Immature natural killer cell (primary cell): Measurements from ENCODE around the gene SEPTIN8. TPM values are rescaled to one million over a fixed set of nuclear protein-coding genes. Genes with fewer than 3 reads are reported as not detected.

ENCODE experiments used
- DNase-seq, 3 donors: peaks; one replicate each; pipeline ENCODE4 v3.0.0; 2022; ENCODE audit warnings: mixed read lengths in 1 of 3
- H3K27ac Mint-ChIP-seq, 6 donors: one replicate each; pipeline ENCODE4 v1.8.0; 2020; ENCODE audit warnings: mixed read lengths in 6 of 6, mild to moderate bottlenecking in 5 of 6, inconsistent platforms in 4 of 6, moderate library complexity in 3 of 6
- H3K27me3 Mint-ChIP-seq, 3 donors: one replicate each; pipeline ENCODE4 v1.8.0; 2020 to 2021; ENCODE audit warnings: low read depth in 3 of 3, mild to moderate bottlenecking in 3 of 3, mixed read lengths in 3 of 3, moderate library complexity in 3 of 3, inconsistent platforms in 1 of 3
- H3K36me3 Mint-ChIP-seq, 3 donors: one replicate each; pipeline ENCODE4 v1.8.0; 2020; ENCODE audit warnings: mixed read lengths in 3 of 3, inconsistent platforms in 2 of 3, mild to moderate bottlenecking in 2 of 3
- H3K4me1 Mint-ChIP-seq, 2 donors: one replicate each; pipeline ENCODE4 v1.8.0; 2020; ENCODE audit warnings: inconsistent platforms in 2 of 2, mild to moderate bottlenecking in 2 of 2, mixed read lengths in 2 of 2, moderate library complexity in 1 of 2
- H3K4me3 Mint-ChIP-seq, 5 donors: one replicate each; pipeline ENCODE4 v1.8.0; 2020; ENCODE audit warnings: mild to moderate bottlenecking in 5 of 5, mixed read lengths in 5 of 5, inconsistent platforms in 3 of 5, moderate library complexity in 3 of 5
- H3K9me3 Mint-ChIP-seq, 6 donors: one replicate each; pipeline ENCODE4 v1.8.0; 2020; ENCODE audit warnings: mild to moderate bottlenecking in 6 of 6, mixed read lengths in 6 of 6, inconsistent platforms in 4 of 6, moderate library complexity in 3 of 6
- polyA plus RNA-seq, 3 donors: library from polyadenylated mRNA; unstranded; fragments of 300-500 nt; fragmentation: Illumina TruSeq; gene quantifications; one replicate each; pipeline ENCODE4 v1.2.3, GENCODE V29; 2021

Gene SEPTIN8
- polyA plus RNA-seq, 3 donors from 2014 or later: 0.79 to 1.3 (median 1.2) TPM

- Mint-ChIP-seq H3K4me1 (peaks cover 18 to 24% of the 10 kb centered on the region in 2 donors), H3K36me3 (peaks cover 0 to 8% (median 6%) of the 10 kb centered on the region in 3 donors), H3K27ac (peak within 1 kb of the TSS; percentile 77 to 91 (median 88)), H3K27me3 (peaks cover 5 to 20% (median 6%) of the 10 kb centered on the region in 3 donors), H3K4me3 (peak within 1 kb of the TSS; percentile 86 to 94 (median 91)), H3K9me3 (peaks cover 0 to 1% (median under 1%) of the 10 kb centered on the region in 6 donors)
- peak; percentile 97 to 98 (median 98) for DNase-seq
Observed at GRCh38 chr5:132736853-132737833, 39.9 kb downstream of the SEPTIN8 start, which contains the start of gene KIF3A. Gene KIF3A (minus strand): TSS chr5:132737546. CDS start chr5:132737419, 127 bp downstream.

GRCh38 chr5:132734687-132735086 lies 42.4 kb downstream of the SEPTIN8 start:
- no peak overlapping the region for H3K4me3 Mint-ChIP-seq
- H3K4me1 Mint-ChIP-seq: peaks cover 18 to 25% of the 10 kb centered on the region in 2 donors
- peaks cover 1 to 15% (median 7%) of the 10 kb centered on the region in 3 donors for H3K36me3 Mint-ChIP-seq
- DNase-seq: no peak
- peaks cover 3 to 9% (median 6%) of the 10 kb centered on the region in 3 donors for H3K27me3 Mint-ChIP-seq
- H3K27ac Mint-ChIP-seq: no peak overlapping the region
- H3K9me3 Mint-ChIP-seq: no peaks in the 10 kb centered on the region

DNA sequence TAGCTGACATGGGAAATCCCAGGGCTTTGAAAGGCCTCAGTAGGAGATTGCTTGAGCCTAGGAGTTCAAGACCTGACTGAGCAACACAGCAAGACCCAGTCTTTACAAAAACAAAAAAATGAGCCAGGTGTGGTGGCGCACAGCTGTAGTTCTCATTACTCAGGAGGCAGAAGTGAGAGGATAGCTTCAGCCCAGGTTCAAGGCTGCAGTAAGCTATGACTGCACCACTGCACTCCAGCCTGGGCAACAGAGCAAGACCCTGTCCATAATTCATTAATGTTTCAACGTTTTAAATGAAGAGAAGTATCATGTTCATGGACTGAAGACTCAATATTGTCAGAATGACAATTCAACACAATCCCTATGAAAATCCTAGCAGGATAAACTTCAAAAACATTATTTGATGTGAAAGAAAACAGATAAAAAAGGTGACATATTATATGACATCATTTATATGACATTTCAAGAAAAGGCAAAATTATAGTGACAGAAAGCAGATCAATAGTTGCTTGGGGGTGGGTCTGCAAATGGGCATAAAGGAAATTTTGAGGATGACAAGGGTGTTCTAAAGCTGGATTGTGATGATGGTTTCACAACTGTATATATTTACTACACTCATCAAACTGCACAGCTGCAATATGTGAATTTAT lies 43.4 kb downstream of the SEPTIN8 start:
- DNase-seq: no peak
- Mint-ChIP-seq H3K9me3 (no peaks in the 10 kb centered on the region), H3K4me3 (no peak overlapping the region), H3K27ac (no peak overlapping the region), H3K4me1 (peaks cover 18 to 29% of the 10 kb centered on the region in 2 donors), H3K36me3 (peaks cover 4 to 21% (median 15%) of the 10 kb centered on the region in 3 donors), H3K27me3 (peaks cover 3 to 4% (median 4%) of the 10 kb centered on the region in 3 donors)

DNA sequence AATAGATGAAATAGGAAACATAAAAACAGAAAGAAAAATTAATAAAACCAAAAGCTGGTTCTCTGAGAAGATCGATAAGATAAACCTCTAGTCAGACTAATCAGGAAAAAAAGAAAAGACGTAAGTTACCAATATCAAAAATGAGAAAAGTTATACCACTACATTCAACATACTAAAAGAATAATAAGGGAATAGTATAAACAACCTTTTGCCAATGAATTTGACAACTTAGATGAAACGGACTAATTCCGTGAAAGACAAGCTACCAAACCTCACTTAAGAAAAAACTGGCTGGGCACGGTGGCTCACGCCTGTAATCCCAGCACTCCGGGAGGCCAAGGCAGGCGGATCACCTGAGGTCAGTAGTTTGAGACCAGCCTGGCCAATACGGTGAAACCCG lies 47.1 kb downstream of the SEPTIN8 start:
- H3K27ac Mint-ChIP-seq: no peak overlapping the region
- no peak for DNase-seq
- no peak overlapping the region for H3K4me3 Mint-ChIP-seq
- H3K9me3 Mint-ChIP-seq: no peaks in the 10 kb centered on the region
- H3K27me3 Mint-ChIP-seq: no peaks in the 10 kb centered on the region
- peaks cover 0 to 4% of the 10 kb centered on the region in 2 donors for H3K4me1 Mint-ChIP-seq
- H3K36me3 Mint-ChIP-seq: peaks cover 4 to 39% (median 15%) of the 10 kb centered on the region in 3 donors

- no peak for DNase-seq
- H3K36me3 Mint-ChIP-seq: peaks cover 7 to 40% (median 19%) of the 10 kb centered on the region in 3 donors
- no peak overlapping the region for H3K27ac Mint-ChIP-seq
- no peaks in the 10 kb centered on the region for H3K27me3 Mint-ChIP-seq
- H3K9me3 Mint-ChIP-seq: no peaks in the 10 kb centered on the region
- no peak overlapping the region for H3K4me3 Mint-ChIP-seq
- peaks cover 0 to 4% of the 10 kb centered on the region in 2 donors for H3K4me1 Mint-ChIP-seq
Observed at GRCh38 chr5:132725745-132726144, 51.3 kb downstream of the SEPTIN8 start.

- Mint-ChIP-seq H3K9me3 (no peaks in the 10 kb centered on the region), H3K27me3 (peaks cover 0 to 1% (median 0%) of the 10 kb centered on the region in 3 donors), H3K27ac (no peak overlapping the region), H3K4me3 (no peak overlapping the region), H3K36me3 (peaks cover 11 to 26% (median 15%) of the 10 kb centered on the region in 3 donors), H3K4me1 (no peaks in the 10 kb centered on the region)
- DNase-seq: no peak
Observed at GRCh38 chr5:132718544-132719312, 58.3 kb downstream of the SEPTIN8 start.

- DNase-seq: peak in 1 of 3 donors; percentile 13
- Mint-ChIP-seq H3K4me3 (no peak overlapping the region), H3K27me3 (peaks cover 0 to 1% (median 0%) of the 10 kb centered on the region in 3 donors), H3K27ac (peak overlapping the region in 1 of 6 donors; percentile 80), H3K36me3 (peaks cover 8 to 18% (median 17%) of the 10 kb centered on the region in 3 donors), H3K4me1 (no peaks in the 10 kb centered on the region), H3K9me3 (no peaks in the 10 kb centered on the region)
Observed at GRCh38 chr5:132714456-132715307, 62.4 kb downstream of the SEPTIN8 start.

GRCh38 chr5:132708645-132709044 lies 68.4 kb downstream of the SEPTIN8 start:
- Mint-ChIP-seq H3K4me3 (no peak overlapping the region), H3K27me3 (no peaks in the 10 kb centered on the region), H3K9me3 (no peaks in the 10 kb centered on the region), H3K36me3 (peaks cover 11 to 28% (median 25%) of the 10 kb centered on the region in 3 donors), H3K4me1 (no peaks in the 10 kb centered on the region), H3K27ac (no peak overlapping the region)
- no peak for DNase-seq

- no peaks in the 10 kb centered on the region for H3K4me1 Mint-ChIP-seq
- DNase-seq: no peak
- H3K9me3 Mint-ChIP-seq: no peaks in the 10 kb centered on the region
- H3K4me3 Mint-ChIP-seq: no peak overlapping the region
- H3K27ac Mint-ChIP-seq: no peak overlapping the region
- peaks cover 41 to 48% (median 48%) of the 10 kb centered on the region in 3 donors for H3K36me3 Mint-ChIP-seq
- no peaks in the 10 kb centered on the region for H3K27me3 Mint-ChIP-seq
Observed at GRCh38 chr5:132704875-132705274, 72.2 kb downstream of the SEPTIN8 start.

Other genes starting within 250 kb of the SEPTIN8 start
- gene IL5, start 233.7 kb downstream of the SEPTIN8 start, polyA plus RNA-seq: not detected
- gene RAD50, start 220.3 kb downstream of the SEPTIN8 start, polyA plus RNA-seq: 10 to 100 TPM in 1 of 3 donors, 1 to 10 TPM in 2; 2.4 to 27.4 (median 9.7) TPM
- under 1 TPM in 1 of 3 donors, not detected in 2; 0.28 TPM for gene IL13, start 119.1 kb downstream of the SEPTIN8 start, polyA plus RNA-seq
- not detected for gene IL4, start 103.2 kb downstream of the SEPTIN8 start, polyA plus RNA-seq
- gene KIF3A, start 39.7 kb downstream of the SEPTIN8 start, polyA plus RNA-seq: 10 to 100 TPM in 1 of 3 donors, 1 to 10 TPM in 2; 7.4 to 13.5 (median 8.2) TPM
- gene CCNI2, start 29.8 kb downstream of the SEPTIN8 start, polyA plus RNA-seq: 1 to 10 TPM in 1 of 3 donors, under 1 TPM in 1, not detected in 1; 0.13 to 1.3 TPM
- not detected for gene SOWAHA, start 36.1 kb upstream of the SEPTIN8 start, polyA plus RNA-seq
- gene SHROOM1, start 53.4 kb upstream of the SEPTIN8 start, polyA plus RNA-seq: 1 to 10 TPM in 1 of 3 donors, not detected in 2; 1.4 TPM
- under 1 TPM in 1 of 3 donors, not detected in 2; 0.12 TPM for gene GDF9, start 89.2 kb upstream of the SEPTIN8 start, polyA plus RNA-seq
- gene UQCRQ, start 89.4 kb upstream of the SEPTIN8 start, polyA plus RNA-seq: 100 to 1,000 TPM; 554 to 923 (median 597) TPM
- 1 to 10 TPM in 1 of 3 donors, under 1 TPM in 2; 0.50 to 2.0 (median 0.54) TPM for gene LEAP2, start 96.4 kb upstream of the SEPTIN8 start, polyA plus RNA-seq
- 10 to 100 TPM; 10.7 to 31.8 (median 11.7) TPM for gene AFF4, start 186.4 kb upstream of the SEPTIN8 start, polyA plus RNA-seq
- 10 to 100 TPM; 44.4 to 47.6 (median 44.5) TPM for gene ZCCHC10, start 249.3 kb upstream of the SEPTIN8 start, polyA plus RNA-seq